ENCODE measurements around the gene WSB2. TPM values are rescaled to one million over a fixed set of nuclear protein-coding genes. Genes with fewer than 3 reads are reported as not detected.

The WSB2 gene
- total and polyA plus RNA-seq, 2 donors from 2014 or later: 48.8 to 72.5 TPM

DNA sequence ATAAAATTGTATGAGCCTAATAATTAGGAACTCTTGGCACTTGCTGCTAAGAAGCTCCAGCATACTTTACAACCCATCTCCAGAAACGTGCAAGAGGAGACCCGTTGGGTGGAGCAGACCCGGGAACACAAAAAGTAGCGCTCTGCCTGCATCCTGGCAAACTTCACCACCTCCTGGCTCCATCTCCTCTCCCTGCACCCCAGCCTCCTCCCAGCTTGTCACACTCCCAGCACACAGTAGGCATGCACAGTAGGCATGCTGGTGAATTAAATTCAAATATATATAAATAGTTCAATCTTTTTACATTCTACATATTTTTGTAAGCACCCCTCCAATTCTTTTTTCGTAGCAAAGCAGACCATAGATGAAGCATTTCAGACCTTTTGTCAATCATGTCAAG, 41.6 kb upstream of the WSB2 start:
- DNase-seq: no peak
- intact Hi-C loops (cut with DNase I): no loop called here
- Histone ChIP-seq H3K27ac (ENCODE audit: low read depth in 2 of 2, low read length in 2 of 2) (no peak overlapping the region), H3K36me3 (ENCODE audit: control insufficient read depth in 2 of 3, insufficient read depth in 3 of 3, low read length in 3 of 3) (no peaks in the 10 kb centered on the region), H3K27me3 (ENCODE audit: control insufficient read depth, insufficient read depth, low read length) (no peaks in the 10 kb centered on the region), H3K4me1 (ENCODE audit: control insufficient read depth in 2 of 3, insufficient read depth in 2 of 3, low read depth in 1 of 3, low read length in 3 of 3) (peaks cover 0 to 2% (median 0%) of the 10 kb centered on the region in 3 donors), H3K4me3 (ENCODE audit: low read length in 3 of 3) (peak overlapping the region in 2 of 3 donors; percentile 13 to 76), H3K9ac (ENCODE audit: low read length in 3 of 3) (no peak overlapping the region), H3K9me3 (ENCODE audit: control insufficient read depth in 2 of 3, insufficient read depth in 1 of 3, low read length in 3 of 3) (no peaks in the 10 kb centered on the region)
- no peak for FAIRE-seq
- TF ChIP-seq, protein P1, sequence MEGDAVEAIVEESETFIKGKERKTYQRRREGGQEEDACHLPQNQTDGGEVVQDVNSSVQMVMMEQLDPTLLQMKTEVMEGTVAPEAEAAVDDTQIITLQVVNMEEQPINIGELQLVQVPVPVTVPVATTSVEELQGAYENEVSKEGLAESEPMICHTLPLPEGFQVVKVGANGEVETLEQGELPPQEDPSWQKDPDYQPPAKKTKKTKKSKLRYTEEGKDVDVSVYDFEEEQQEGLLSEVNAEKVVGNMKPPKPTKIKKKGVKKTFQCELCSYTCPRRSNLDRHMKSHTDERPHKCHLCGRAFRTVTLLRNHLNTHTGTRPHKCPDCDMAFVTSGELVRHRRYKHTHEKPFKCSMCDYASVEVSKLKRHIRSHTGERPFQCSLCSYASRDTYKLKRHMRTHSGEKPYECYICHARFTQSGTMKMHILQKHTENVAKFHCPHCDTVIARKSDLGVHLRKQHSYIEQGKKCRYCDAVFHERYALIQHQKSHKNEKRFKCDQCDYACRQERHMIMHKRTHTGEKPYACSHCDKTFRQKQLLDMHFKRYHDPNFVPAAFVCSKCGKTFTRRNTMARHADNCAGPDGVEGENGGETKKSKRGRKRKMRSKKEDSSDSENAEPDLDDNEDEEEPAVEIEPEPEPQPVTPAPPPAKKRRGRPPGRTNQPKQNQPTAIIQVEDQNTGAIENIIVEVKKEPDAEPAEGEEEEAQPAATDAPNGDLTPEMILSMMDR (IDR thresholded peaks at IDR 0.05; ENCODE audit: borderline replicate concordance, extremely low read depth, insufficient read depth): no peak

DNA sequence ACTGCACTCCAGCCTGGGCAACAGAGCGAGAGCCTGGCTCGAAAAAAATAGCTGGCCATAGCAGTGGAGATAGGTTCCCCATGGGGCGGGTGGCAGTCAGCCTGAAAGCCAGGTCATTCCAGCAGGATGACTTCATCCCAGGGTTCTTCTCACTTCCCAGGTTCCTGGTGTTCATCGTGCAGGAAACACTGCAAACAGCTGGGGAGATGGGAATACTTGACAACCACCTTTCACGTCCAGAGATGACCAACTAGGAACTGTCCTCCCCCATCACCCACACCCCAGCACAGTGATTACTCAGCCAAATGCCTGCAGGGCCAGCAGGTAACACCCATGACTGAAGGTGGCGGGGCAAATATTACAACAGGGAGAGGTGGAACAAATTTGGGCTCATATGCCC, 41.1 kb upstream of the WSB2 start:
- no peak for FAIRE-seq
- intact Hi-C loops (cut with DNase I): no loop called here
- no peak overlapping the region for H3K27ac ChIP-seq (ENCODE audit: low read depth in 2 of 2, low read length in 2 of 2)
- no peaks in the 10 kb centered on the region for H3K9me3 ChIP-seq (ENCODE audit: control insufficient read depth in 2 of 3, insufficient read depth in 1 of 3, low read length in 3 of 3)
- TF ChIP-seq, protein P1 (IDR thresholded peaks at IDR 0.05; ENCODE audit: borderline replicate concordance, extremely low read depth, insufficient read depth): no peak
- no peaks in the 10 kb centered on the region for H3K27me3 ChIP-seq (ENCODE audit: control insufficient read depth, insufficient read depth, low read length)
- H3K4me1 ChIP-seq (ENCODE audit: control insufficient read depth in 2 of 3, insufficient read depth in 2 of 3, low read depth in 1 of 3, low read length in 3 of 3): peaks cover 0 to 2% (median 0%) of the 10 kb centered on the region in 3 donors
- no peak for DNase-seq
- H3K9ac ChIP-seq (ENCODE audit: low read length in 3 of 3): no peak overlapping the region
- no peaks in the 10 kb centered on the region for H3K36me3 ChIP-seq (ENCODE audit: control insufficient read depth in 2 of 3, insufficient read depth in 3 of 3, low read length in 3 of 3)
- no peak overlapping the region for H3K4me3 ChIP-seq (ENCODE audit: low read length in 3 of 3)

DNA sequence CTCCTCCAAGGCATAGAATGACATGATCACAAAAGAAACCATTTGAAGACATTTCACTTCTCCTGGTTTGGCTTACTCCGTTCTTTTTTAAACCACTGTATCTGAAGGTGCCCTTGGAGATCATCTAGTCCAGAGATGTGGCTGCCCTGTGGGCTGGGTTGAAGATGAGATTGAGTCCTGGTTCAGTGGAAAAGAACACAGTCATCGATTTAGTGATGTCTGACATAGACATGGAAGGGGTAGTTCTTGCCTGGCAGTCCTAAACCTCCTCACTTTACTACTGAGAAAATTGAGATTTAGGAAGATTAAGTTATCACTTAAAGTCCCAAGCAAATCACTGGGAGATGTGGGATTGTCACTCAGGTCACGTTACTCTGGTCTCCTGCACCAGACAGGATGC, 40.1 kb upstream of the WSB2 start:
- Histone ChIP-seq H3K9me3 (ENCODE audit: control insufficient read depth in 2 of 3, insufficient read depth in 1 of 3, low read length in 3 of 3) (no peaks in the 10 kb centered on the region), H3K36me3 (ENCODE audit: control insufficient read depth in 2 of 3, insufficient read depth in 3 of 3, low read length in 3 of 3) (no peaks in the 10 kb centered on the region), H3K27ac (ENCODE audit: low read depth in 2 of 2, low read length in 2 of 2) (no peak overlapping the region), H3K27me3 (ENCODE audit: control insufficient read depth, insufficient read depth, low read length) (no peaks in the 10 kb centered on the region), H3K4me3 (ENCODE audit: low read length in 3 of 3) (no peak overlapping the region), H3K9ac (ENCODE audit: low read length in 3 of 3) (no peak overlapping the region), H3K4me1 (ENCODE audit: control insufficient read depth in 2 of 3, insufficient read depth in 2 of 3, low read depth in 1 of 3, low read length in 3 of 3) (peaks cover 0 to 2% (median 0%) of the 10 kb centered on the region in 3 donors)
- DNase-seq (no peak), FAIRE-seq (no peak)
- TF ChIP-seq, protein P1 (IDR thresholded peaks at IDR 0.05; ENCODE audit: borderline replicate concordance, extremely low read depth, insufficient read depth): no peak
- intact Hi-C loops (cut with DNase I): no loop called here

Measured in kidney (tissue), 14 donors.